ENCODE results near the gene CPEB3. TPM values are rescaled to one million over a fixed set of nuclear protein-coding genes. Genes with fewer than 3 reads are reported as not detected.

CPEB3 gene
- total RNA-seq, 1 experiment from 2014 or later, result 1.0 TPM

DNA sequence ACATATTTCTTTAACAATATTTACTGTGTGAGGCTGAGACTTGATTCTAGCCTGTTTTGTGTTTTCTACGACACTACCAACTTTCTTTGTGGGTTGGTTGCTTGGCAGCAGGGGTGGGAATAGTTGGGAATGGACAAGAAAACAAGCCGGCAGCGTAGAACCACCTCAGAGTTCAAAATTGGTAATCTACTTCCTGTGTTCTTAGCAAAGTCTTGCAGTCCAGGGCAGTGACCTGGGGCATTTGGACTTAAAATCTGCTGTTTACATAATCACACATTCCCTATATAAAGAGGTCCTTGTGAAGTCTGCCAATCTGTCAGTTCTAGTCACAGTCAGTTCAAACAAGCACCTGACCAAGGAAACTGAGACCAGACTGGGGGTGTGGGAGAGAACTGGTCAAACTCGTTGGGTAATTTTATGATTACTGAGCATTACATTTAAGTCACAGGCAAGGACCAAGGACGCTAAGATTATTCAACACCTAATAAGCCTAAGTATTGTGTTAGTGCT lies 167.9 kb downstream of the CPEB3 start:
- no peak overlapping the region for H3K23ac ChIP-seq (ENCODE audit: insufficient read length, low read depth, low read length)
- no peak overlapping the region for H3K56ac ChIP-seq (ENCODE audit: insufficient read length, low read depth, low read length)
- H3K79me2 ChIP-seq (ENCODE audit: insufficient read depth, low read length), result no peaks in the 10 kb centered on the region
- no CpG with 5 or more reads among the region's 5 CpGs for WGBS (ENCODE audit: extremely low coverage, insufficient read length, low lambda C conversion rate)
- Mint-ChIP-seq H3K4me1 (peaks cover 10 to 12% of the 10 kb centered on the region in 2 experiments), H3K4me3 (no peak overlapping the region), H3K27me3 (ENCODE audit: low read depth) (no peaks in the 10 kb centered on the region), H3K27ac (no peak overlapping the region), H3K9me3 (no peaks in the 10 kb centered on the region), H3K36me3 (ENCODE audit: insufficient read depth in 1 of 3, low read depth in 3 of 3) (no peaks in the 10 kb centered on the region)
- no peak overlapping the region for H3K9ac ChIP-seq (ENCODE audit: extremely low read depth, insufficient read length, low read length)
- no peaks in the 10 kb centered on the region for H4K20me1 ChIP-seq (ENCODE audit: control insufficient read depth, insufficient read depth, insufficient read length)
- H2AFZ ChIP-seq (ENCODE audit: low read length), result no peak overlapping the region
- no peak overlapping the region for H2AK5ac ChIP-seq (ENCODE audit: insufficient read length, low read length)
- H3T11ph ChIP-seq (ENCODE audit: low read length), result no peak overlapping the region
- no peak overlapping the region for H3K18ac ChIP-seq (ENCODE audit: insufficient read length, low read depth, low read length)
- H3K4ac ChIP-seq (ENCODE audit: low read depth, low read length), result no peak overlapping the region
- H3K27ac ChIP-seq (ENCODE audit: insufficient read length, low read depth, low read length), result no peak overlapping the region
- no peak overlapping the region for H2BK12ac ChIP-seq (ENCODE audit: insufficient read length, low read depth, low read length)
- H4K5ac ChIP-seq (ENCODE audit: insufficient read length, low read depth, low read length), result no peak overlapping the region
- H2BK120ac ChIP-seq (ENCODE audit: low read depth, low read length, poor library complexity, severe bottlenecking), result no peak overlapping the region
- H3K27me3 ChIP-seq (ENCODE audit: insufficient read depth, low read length), result no peaks in the 10 kb centered on the region
- H3K14ac ChIP-seq (ENCODE audit: insufficient read depth, low read length), result no peak overlapping the region
- no peak overlapping the region for H2BK5ac ChIP-seq (ENCODE audit: insufficient read length, low read length)
- DNase-seq, result no peak
- H2BK20ac ChIP-seq (ENCODE audit: low read depth, low read length, poor library complexity, severe bottlenecking), result no peak overlapping the region
- no peak overlapping the region for H4K91ac ChIP-seq (ENCODE audit: insufficient read length, low read depth, low read length)
- no peak overlapping the region for H2BK15ac ChIP-seq (ENCODE audit: low read depth, low read length)
- H3K4me2 ChIP-seq (ENCODE audit: insufficient read depth, insufficient read length, low read length), result no peak overlapping the region
- no peaks in the 10 kb centered on the region for H3K79me1 ChIP-seq (ENCODE audit: insufficient read depth, low read depth, low read length, poor library complexity, severe bottlenecking)
- H3K23me2 ChIP-seq (ENCODE audit: insufficient read length, low read depth, low read length, poor library complexity, severe bottlenecking), result no peaks in the 10 kb centered on the region
- no peaks in the 10 kb centered on the region for H3K4me1 ChIP-seq (ENCODE audit: insufficient read depth, low read length)
- TF ChIP-seq CTCF (conservative IDR thresholded peaks at IDR 0.05), result no peak
- no peak overlapping the region for H4K8ac ChIP-seq (replicated peaks; ENCODE audit: insufficient read length, low read depth, low read length)
- no peaks in the 10 kb centered on the region for H3K9me3 ChIP-seq (ENCODE audit: control insufficient read depth, low read depth, low read length)
